GM10847 (cell line): Measurements from ENCODE around the gene HNRNPR.

Experiments used
- POLR2A ChIP-seq: IDR thresholded peaks from 2 replicates; pipeline ENCODE4 v1.6.1; 2011; ENCODE audit not compliant: insufficient read length; ENCODE audit errors: extremely low read depth

HNRNPR gene

DNA sequence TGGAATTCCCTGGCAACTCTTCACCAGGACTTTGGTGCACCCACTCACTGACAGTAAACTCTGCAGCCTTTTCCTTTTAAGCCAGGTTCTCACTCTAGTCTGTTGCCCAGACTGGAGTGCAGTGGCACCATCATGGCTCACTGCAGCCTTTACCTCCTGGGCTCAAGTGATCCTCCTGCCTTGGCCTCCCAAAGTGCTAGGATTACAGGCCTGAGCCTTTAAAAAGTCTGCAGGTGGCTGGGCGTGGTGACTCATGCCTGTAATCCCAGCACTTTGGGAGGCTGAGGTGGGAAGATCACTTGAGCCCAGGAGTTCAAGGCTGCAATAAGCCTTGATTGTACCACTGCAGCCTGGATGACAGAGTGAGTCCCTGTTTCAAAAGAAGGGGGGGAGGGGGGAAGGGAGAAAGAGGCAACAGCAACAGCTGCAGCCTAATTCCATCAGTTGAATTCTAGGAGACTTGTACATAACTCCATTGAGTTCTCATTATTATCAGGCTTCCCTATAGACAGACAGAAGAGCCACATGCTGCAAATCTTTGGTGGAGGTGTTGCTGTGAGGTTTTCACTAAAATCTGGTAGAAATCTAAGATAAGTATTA, 8.1 kb upstream of the HNRNPR start:
- TF ChIP-seq POLR2A = no peak

DNA sequence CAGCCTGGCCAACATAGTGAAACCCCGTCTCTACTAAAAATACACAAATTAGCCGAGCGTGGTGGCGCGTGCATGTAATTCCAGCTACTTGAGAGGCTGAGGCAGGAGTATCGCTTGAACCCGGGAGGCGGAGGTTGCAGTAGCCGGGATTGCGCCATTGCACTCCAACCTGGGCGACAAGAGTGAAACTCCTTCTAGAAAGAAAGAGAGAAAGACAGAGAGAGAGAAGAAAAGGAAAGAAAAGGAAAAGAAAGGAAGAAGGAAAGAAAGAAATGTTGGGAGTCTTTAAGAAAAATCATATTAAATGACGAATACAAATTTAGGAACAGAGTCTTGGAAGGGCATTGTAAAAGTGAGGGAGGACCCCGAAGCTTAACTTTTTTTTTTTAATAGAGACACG, 1.8 kb upstream of the HNRNPR start:
- TF ChIP-seq POLR2A = no peak

DNA sequence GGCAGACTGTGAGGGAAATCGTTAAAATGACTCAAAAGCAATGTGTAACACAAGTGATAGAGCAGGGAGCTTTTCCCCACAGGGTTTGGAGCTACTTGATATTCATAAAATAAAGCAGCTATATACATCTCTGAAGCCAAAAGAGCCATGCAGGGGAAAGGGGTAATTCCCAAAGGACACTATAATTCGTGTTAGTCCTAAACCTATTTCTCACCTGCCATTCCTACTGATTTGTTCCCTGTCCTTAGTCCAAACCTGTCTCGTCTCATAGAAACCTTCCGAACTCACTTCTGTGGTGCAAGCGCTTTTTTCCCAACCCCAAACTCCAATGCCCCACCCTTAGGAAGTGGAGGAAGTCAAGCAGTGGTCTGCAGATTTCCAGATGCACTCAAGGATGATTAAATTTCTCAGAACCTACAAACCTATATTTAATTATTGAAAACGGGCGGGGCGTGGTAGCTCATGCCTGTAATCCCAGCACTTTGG, 946 bp upstream of the HNRNPR start:
- no peak for TF ChIP-seq POLR2A

DNA sequence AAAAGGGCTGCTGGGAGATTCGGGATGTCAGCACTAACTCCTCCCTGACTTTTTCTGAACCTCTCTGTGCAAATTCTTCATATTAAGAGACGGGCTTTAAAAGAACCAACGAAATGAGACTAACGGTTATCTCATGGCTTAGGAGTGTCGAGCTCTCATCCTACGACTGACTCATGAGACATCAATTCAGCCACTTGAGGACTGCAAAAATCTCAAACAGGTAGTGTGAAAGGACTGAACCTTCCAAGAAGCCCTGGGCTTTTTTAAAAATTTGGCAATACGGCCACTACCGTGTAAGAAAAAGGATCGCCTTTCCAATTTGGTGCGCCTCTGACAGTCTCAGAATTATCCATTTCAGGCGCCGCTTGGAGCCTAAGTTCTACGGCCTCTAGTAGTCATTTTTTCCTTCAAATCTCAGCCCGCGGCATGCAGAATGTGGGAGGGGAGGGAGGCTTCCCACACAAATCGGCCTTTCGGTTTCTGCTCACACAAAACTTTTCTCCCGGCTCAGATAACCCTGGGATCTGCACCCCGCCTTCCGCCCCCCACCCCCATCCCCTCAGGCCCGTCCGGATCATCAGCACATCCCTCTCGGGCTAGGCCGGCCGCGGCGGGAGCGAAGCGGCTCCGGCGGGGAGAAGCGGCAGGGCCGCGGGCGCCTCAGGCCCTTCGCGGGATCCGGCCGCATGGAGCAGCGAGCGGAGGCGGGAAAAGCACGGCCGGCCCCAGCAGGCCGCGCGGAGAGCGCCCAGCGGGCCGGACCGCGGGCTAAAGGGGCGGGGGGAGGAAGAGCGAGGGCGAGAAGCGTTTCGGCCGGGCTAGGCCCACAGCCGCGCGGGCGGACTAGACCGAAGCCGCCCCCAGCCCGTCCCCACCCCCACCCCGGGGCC, 618 bp downstream of the HNRNPR start:
- no peak for TF ChIP-seq POLR2A

DNA sequence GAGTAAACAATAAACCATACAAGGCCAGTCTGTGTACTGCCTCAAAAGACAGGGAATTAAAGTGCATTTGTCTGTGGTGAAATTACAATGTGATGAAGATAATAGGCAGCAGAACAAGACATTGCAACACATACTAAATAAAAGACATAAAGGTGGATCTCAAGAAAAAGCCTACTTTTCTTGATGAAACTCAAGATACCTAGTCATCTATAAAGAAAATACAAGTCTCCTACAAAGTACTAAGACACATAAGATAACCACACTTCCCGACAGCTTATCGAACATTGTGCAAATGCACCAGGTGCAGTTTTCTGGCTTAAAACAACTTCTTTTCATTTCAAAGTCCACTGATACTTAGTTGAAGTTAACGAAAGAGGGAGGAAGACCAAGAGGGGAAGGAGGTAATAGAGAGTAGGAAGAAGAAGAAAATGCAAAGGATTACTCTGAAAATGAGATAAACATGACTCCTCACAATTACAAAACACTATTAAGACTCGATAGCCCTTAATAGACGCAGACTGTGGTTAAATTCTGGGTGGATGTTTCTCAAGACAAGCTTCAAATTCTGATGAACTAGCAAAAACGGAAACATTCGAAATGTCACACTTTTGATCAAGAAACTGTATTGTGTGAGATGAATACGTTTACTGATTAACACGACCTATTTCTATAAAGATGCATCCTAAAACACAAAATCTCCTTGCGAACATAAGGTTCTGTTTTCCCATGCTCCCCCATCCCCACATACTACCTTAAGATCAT, 2.0 kb downstream of the HNRNPR start:
- TF ChIP-seq POLR2A = no peak

DNA sequence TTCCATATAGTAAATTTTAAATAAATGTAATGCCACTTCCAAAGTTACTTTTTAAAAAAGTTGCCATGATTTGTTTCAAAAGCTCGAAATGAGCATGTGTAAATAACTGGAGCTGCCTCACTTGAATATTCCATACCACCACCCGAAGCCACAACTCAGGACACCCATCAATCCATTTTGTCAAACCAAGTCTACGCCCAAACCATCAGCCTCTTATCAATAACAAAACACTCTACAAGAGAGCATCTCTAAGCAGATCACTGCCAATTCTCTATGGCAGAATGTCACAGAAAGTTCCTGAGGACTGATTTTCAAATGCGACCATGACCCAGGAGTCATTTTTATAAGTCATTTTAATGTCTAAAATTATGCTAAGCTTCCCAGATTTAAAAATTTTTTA, 4.5 kb downstream of the HNRNPR start:
- no peak for TF ChIP-seq POLR2A

DNA sequence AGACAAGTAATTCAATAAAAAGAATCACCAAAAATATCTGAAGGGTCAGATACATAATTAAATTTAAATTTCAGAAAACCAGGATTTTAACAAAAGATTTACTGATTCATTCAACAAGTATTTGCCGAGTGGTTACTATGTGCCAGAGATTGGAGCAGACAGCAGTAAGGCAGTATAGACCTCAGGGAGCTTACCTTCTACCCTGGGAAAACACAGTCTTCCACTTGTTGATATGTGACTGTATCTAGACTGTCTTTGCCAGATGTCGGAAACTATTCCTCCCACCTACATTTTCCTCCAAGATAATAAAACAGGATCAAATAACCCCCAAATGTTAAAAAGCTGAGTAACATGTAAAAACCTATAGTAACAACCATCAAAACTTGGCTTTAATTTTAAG, 6.2 kb downstream of the HNRNPR start:
- no peak for TF ChIP-seq POLR2A

DNA sequence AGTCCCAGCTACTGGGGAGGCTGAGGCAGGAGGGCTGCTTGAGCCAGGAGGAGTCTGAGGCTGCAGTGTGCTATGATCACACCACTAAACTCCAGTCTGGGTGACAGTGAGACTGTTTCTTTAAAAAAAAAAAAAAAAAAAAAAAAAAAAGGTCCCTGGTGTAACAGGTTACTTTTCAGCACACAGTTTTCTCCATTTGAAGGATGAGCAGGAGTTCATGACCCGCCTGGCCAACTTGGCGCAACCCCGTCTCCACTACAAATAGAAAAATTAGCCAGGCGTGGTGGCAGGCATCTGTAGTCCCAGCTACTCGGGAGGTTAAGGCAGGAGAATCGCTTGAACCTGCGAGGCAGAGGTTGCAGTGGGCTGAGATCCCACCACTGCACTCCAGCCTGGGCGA, 12.4 kb downstream of the HNRNPR start:
- TF ChIP-seq POLR2A = no peak

DNA sequence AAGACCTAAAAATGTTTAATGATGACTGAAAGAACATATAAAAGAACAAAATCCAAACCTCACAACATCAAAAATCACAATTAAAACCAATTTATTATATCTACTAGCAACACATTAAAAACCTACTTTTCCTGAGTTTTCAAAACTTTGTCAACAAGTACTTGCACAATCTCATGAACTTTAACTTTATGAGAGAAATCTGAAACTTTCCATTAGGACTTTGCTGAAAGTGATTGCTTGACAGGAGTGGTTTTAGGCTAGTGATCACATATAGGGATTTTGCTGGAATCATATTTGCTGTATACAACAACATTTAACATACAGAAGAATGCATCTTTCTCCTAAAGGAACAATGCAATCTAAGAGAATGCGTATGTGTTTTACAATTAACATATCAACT, 13.2 kb downstream of the HNRNPR start:
- no peak for TF ChIP-seq POLR2A

DNA sequence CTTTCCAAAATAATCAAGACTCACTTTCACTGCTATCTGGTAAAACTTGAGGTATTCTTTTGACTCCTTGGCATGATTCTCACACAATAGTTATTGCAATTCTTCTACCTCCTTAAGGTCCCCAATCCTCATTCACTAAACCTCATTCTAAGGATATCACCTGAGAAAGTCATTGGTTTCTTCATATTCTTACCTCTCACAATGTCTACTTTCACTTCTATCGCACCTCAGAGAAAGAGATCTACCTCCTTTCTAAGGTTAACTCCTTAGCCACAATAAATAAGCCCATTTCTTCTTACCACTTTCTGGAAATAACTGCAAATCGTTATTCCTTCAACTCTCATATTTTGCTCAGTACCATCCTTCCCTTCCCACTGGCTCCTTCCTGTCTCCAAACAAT, 18.7 kb downstream of the HNRNPR start:
- no peak for TF ChIP-seq POLR2A

DNA sequence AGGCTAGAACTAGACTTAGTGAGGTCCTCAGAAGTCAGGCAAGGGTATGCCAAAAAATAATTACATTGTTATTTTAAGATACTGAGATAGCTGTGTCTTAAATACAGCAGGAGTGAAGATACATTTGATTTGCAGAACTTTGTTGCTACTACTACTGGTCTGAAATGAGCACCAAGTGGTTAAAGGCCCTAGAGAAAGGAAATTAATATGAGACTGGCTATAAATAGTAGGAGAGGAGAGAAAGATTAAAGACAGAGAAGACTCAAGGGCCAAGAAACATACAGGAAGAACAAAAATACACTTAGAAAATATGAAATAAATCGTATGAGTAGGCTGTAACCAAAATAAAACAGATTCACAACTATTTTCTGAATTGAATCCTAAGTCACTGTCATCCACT, 21.3 kb downstream of the HNRNPR start:
- no peak for TF ChIP-seq POLR2A

DNA sequence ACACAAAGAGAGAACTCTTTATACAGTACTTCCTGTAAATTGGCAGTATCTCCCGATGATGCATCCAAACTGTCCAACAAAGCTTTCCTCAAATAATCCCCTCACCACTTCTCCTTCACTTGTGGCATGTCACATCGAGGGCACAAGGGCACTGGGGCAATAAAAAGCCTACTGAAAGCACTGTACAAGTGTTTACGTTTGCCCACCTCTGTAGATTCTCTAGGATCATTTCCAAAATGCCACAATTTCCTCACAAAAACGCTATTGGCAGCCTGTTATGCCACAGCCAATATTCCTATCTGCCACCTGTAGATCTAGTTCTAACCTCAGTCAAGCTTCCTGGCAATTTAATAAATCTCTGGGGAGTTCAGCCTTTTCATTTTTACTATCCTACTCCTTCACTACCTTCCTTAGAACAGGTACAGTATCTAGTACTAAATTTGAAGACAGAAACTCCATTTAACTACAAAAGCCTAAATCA, 39.9 kb downstream of the HNRNPR start:
- no peak for TF ChIP-seq POLR2A

DNA sequence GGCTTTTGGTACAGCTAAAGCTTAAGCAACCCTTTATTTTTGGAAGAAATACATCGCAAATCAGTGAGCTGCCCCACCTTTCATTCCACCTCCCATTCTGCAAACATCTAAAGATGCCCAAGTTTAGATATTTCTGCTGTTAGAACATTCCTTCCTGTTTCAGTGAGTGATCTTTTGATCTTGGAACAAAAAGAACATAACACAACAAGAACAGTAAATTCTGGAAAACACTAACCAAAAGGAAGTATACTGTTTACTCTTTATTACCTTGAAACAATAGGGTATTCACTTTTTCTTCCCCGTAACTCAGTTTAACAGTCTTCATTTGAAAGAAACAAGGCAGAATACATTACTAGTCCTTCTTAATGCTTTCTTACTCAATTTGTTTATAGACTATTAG, 40.6 kb downstream of the HNRNPR start:
- TF ChIP-seq POLR2A = no peak

DNA sequence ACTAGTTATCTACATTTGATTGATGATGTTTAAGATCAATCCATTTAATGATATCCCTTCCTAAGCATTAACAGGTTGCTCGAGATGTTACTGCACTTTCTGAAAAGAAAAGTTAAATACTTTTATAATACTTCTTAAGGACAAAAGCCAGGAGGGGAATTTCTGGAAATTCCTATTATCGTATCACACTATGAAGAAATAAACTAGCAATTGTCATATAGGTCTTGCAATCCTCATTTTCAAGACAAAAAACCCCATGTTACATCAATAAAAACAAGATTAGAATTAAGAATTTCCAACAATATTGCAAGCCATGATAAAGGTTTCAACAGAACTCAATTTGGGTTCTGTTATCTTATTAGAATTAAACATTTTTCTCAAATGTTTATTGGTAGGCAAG, 47.2 kb downstream of the HNRNPR start:
- no peak for TF ChIP-seq POLR2A

DNA sequence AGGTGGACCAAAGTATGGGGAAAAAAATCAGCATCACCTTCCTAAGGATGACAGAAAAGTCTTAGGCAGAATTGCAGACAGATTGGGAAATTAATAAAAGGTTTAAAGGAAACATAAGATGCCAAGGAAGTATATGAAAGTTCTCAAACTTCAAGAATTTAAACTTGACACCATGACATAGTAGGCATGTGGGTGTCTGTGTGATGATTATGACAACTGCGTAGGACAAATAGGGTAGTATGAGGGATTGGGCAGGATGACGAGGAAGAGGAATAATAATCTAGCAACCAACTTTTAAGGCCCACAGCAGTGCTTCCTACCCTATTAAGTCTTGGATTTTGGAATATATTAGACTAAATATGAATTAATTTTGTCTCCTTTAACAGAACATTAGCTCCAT, 52.4 kb downstream of the HNRNPR start:
- no peak for TF ChIP-seq POLR2A
